Choroid plexus epithelial cell (primary cell): ENCODE results near the gene TMIGD1.
"Not testable (repeated sequence)": the region's sequence is repeated elsewhere in the genome, so short reads cannot be mapped to it uniquely, and the experiment has no call there.

Source experiments
- DNase-seq: peaks from one replicate; pipeline ENCODE4 v3.0.0-alpha.2; 2010; ENCODE audit warnings: low read depth
- H3K4me3 ChIP-seq: 2 replicates; pipeline ENCODE4 v1.5.1; 2011; ENCODE audit warnings: low read depth, mild to moderate bottlenecking, control low read depth, low read length, moderate library complexity
- TF ChIP-seq, protein P1 (sequence below): conservative IDR thresholded peaks from 2 replicates; pipeline ENCODE4 v1.5.1; 2011; ENCODE audit warnings: low read depth, mild to moderate bottlenecking, control low read depth, inconsistent platforms, low read length, moderate library complexity

Gene TMIGD1

DNA sequence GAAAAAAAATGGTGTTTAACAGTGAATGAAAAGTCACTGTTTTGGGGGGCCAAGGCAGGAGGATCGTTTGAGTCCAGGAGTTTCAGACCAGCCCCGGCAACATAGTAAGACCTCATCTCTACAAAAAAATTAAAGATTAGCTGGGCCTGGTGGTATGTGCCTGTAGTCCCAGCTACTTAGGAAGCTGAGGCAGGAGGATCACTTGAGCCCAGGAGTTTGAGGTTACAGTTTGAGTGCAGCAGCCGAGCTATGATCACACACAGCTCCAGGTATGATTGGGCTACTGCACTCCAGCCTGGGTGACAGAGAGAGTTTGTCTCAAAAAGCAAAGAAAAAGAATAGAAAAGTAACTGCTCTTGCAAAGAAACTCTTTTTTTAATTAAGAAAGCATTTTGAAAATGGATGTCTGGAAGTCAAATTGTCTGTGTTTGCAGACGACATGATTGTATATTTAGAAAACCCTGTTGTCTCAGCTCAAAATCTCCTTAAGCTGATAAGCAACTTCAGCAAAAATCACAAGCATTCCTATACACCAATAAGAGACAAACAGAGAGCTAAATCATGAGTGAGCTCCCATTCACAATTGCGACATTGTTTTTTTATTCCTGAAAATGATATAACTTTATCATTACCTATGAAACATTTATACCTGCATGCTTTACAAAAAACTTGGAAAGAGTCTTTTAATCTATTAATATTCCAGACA lies 24.4 kb upstream of the TMIGD1 start:
- no peak for DNase-seq
- TF ChIP-seq, protein P1, sequence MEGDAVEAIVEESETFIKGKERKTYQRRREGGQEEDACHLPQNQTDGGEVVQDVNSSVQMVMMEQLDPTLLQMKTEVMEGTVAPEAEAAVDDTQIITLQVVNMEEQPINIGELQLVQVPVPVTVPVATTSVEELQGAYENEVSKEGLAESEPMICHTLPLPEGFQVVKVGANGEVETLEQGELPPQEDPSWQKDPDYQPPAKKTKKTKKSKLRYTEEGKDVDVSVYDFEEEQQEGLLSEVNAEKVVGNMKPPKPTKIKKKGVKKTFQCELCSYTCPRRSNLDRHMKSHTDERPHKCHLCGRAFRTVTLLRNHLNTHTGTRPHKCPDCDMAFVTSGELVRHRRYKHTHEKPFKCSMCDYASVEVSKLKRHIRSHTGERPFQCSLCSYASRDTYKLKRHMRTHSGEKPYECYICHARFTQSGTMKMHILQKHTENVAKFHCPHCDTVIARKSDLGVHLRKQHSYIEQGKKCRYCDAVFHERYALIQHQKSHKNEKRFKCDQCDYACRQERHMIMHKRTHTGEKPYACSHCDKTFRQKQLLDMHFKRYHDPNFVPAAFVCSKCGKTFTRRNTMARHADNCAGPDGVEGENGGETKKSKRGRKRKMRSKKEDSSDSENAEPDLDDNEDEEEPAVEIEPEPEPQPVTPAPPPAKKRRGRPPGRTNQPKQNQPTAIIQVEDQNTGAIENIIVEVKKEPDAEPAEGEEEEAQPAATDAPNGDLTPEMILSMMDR = no peak
- H3K4me3 ChIP-seq = no peak overlapping the region

DNA sequence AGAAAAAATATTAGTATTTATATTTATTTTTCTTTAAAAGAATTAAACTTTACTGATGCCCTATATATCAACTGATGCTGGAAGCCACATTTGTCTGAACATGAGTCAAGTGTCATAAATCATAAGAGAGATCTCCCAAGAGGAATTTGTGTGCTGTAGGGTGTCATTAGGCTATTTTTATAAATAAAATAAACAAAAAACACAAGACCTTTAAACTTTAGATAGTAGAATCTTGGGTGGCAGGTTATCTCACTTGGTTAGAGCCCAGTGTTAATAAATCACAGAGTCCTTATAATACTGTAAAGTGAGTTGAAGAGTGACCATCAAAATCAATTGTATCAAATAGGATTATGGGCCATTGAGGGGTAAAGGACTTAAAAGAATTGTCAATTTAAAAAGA lies 23.6 kb upstream of the TMIGD1 start:
- no peak for DNase-seq
- TF ChIP-seq, protein P1 = no peak

DNA sequence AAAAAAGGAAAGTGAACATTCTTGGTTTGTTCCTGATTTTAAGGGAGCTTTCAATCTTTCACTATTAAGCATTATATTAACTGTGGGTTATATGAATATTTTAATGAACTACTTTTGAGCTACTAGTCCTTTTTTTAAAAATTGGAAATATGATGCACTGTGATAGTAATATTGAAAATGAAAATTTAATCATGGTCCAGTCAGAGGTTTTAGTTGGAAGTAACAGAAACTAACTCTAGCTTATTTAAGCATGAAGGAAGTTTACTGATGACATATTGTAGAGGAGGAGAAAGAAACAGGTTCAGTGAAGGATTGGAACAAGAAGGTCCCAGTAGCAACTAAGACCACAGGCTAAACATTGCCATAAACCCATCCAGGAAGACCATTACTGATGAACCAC lies 20.8 kb upstream of the TMIGD1 start:
- no peak for DNase-seq

More for the DNA sequence above, 23.6 kb upstream of the TMIGD1 start:
- no peak overlapping the region for H3K4me3 ChIP-seq

DNA sequence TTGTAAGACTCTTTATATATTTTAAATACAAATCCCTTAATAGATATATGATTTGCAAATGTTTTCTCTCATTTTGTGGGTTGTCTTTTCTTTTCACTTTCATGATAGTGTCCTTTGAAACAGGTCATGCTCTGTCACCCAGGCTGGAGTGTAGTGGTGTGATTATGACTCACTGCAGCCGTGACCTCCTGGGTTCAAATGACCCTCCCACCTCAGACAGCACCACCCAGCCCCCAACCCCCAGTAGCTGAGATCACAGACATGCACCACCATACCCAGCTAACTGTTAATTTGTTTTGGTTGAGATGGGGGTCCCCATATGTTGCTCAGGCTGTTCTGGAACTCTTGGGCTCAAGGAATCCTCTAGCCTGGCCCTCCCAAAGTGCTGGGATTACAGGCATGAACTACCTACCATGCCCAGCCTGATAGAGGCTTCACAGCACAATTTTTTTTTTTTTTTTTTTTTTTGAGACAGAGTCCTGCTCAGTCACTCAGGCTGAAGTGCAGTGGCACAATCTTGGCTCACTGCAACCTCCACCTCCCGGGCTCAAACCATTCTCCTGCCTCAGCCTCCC lies 18.5 kb upstream of the TMIGD1 start:
- no peak overlapping the region for H3K4me3 ChIP-seq
- DNase-seq = no peak
- TF ChIP-seq, protein P1 = no peak

More for the DNA sequence above, 20.8 kb upstream of the TMIGD1 start:
- TF ChIP-seq, protein P1 = no peak
- no peak overlapping the region for H3K4me3 ChIP-seq

DNA sequence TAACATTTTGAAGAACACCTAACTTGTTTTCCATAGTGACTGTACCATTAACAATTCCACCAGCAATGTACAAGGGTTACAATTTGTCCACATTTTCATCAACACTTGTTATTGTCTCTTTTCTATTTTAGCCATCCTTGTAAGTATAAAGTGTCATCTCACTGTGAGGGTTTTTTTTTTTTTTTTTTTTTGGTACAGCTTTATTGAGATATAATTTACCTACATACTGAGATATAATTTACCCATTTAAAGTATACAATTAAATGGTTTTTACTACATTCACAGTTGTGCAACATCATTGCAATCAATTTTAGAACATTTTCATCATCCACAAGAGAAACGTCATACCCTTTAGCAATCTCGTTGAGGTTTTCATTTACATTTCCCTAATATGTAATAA lies 17.9 kb upstream of the TMIGD1 start:
- no peak for DNase-seq
- no peak overlapping the region for H3K4me3 ChIP-seq
- TF ChIP-seq, protein P1 = no peak

DNA sequence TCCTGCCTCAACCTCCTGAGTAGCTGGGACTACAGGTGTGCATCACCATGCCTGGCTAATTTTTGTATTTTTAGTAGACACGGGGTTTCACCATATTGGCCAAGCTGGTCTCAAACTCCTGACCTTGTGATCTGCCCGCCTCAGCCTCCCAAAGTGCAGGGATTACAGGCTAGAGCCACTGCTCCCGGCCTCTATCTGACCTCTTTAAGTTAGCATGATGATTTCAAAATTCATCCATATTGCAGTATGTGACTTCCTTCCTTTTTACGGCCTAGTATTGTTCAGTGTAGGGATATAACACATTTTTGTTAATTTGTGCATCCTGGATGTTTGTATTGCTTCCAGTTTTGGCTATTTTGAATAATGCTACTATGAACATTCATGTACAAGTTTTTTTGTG lies 17.4 kb upstream of the TMIGD1 start:
- H3K4me3 ChIP-seq, DNase-seq: not testable (repeated sequence)

DNA sequence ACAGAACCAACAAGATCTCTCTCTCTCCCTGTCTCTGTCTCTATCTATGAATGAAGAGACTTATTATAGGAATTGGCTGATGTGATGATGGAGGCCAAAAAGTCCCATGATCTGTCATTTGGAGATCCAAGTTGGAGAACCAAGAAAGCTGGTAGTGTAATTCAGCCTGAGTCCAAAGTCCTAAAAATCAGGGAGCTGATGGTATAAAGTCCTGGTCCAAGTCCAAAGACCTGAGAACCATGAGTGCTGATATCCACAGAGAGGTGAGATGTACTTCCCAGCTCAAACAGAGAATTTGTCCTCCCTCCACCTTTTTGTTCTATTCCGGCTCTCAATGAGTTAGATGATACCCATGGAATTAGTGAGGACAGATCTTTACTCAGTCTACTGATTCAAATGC lies 15.4 kb upstream of the TMIGD1 start:
- no peak overlapping the region for H3K4me3 ChIP-seq
- TF ChIP-seq, protein P1 = no peak

More for the DNA sequence above, 15.4 kb upstream of the TMIGD1 start:
- no peak for DNase-seq
